ENCODE data around the gene ATG16L1. TPM values are rescaled to one million over a fixed set of nuclear protein-coding genes. Genes with fewer than 3 reads are reported as not detected.

ATG16L1 gene
- total and polyA plus RNA-seq, 9 of the 15 experiments (the other 6 are each of a cell fraction or from before 2014, with no cell fraction given), result 6.4 to 21.3 (median 17.2) TPM

Small RNA genes within 50 kb of the gene (small RNA-seq; reads per million reads assigned to genes)
- gene RN7SL32P (not detected), gene SCARNA5 (42.3 reads per million, percentile 98 among the genes with 10 or more reads in this experiment), gene SCARNA6 (39.5 reads per million, percentile 98 among the genes with 10 or more reads in this experiment)

Other genes starting within 250 kb of the ATG16L1 start
- not detected in 2 replicates for gene NGEF, start 238.4 kb upstream of the ATG16L1 start, total RNA-seq (2014; rRNA removed)
- gene NGEF, start 238.4 kb upstream of the ATG16L1 start, total RNA-seq (2014; rRNA removed; fragmentation: Illumina TruSeq; extraction: Trizol), result not detected in 2 replicates
- gene NGEF, start 238.4 kb upstream of the ATG16L1 start, total RNA-seq (2015; rRNA removed; fragmentation: Illumina TruSeq; extraction: Trizol), result not detected in 2 replicates
- gene NGEF, start 238.4 kb upstream of the ATG16L1 start, total RNA-seq (2021), result 0.09 and 0.11 TPM in 2 replicates
- gene NGEF, start 238.4 kb upstream of the ATG16L1 start, polyA plus RNA-seq (2011; rRNA removed), result 0.12 and 0.17 TPM in 2 replicates
- 0.07 TPM in 1 of 2 replicates, not detected in the other for gene NGEF, start 238.4 kb upstream of the ATG16L1 start, polyA plus RNA-seq (2014; fragmentation: Illumina TruSeq; extraction: Trizol)
- gene NGEF, start 238.4 kb upstream of the ATG16L1 start, polyA plus RNA-seq (2014; fragmentation: Nextera tagmentation; extraction: Ambion mirVana), result not detected
- 0.08 TPM in 1 of 2 replicates, not detected in the other for gene NGEF, start 238.4 kb upstream of the ATG16L1 start, polyA plus RNA-seq (2014; rRNA removed)
- gene NEU2, start 219.0 kb upstream of the ATG16L1 start, total RNA-seq (2014; rRNA removed), result not detected in 2 replicates
- not detected in 2 replicates for gene NEU2, start 219.0 kb upstream of the ATG16L1 start, total RNA-seq (2014; rRNA removed; fragmentation: Illumina TruSeq; extraction: Trizol)
- gene NEU2, start 219.0 kb upstream of the ATG16L1 start, total RNA-seq (2015; rRNA removed; fragmentation: Illumina TruSeq; extraction: Trizol), result not detected in 2 replicates
- not detected in 2 replicates for gene NEU2, start 219.0 kb upstream of the ATG16L1 start, total RNA-seq (2021)
- gene NEU2, start 219.0 kb upstream of the ATG16L1 start, polyA plus RNA-seq (2011; rRNA removed), result not detected in 2 replicates
- gene NEU2, start 219.0 kb upstream of the ATG16L1 start, polyA plus RNA-seq (2014; fragmentation: Illumina TruSeq; extraction: Trizol), result not detected in 2 replicates
- gene NEU2, start 219.0 kb upstream of the ATG16L1 start, polyA plus RNA-seq (2014; fragmentation: Nextera tagmentation; extraction: Ambion mirVana), result not detected
- not detected in 2 replicates for gene NEU2, start 219.0 kb upstream of the ATG16L1 start, polyA plus RNA-seq (2014; rRNA removed)
- gene INPP5D, start 191.3 kb upstream of the ATG16L1 start, total RNA-seq (2014; rRNA removed), result 1.9 and 3.1 TPM in 2 replicates
- 2.3 and 3.9 TPM in 2 replicates for gene INPP5D, start 191.3 kb upstream of the ATG16L1 start, total RNA-seq (2014; rRNA removed; fragmentation: Illumina TruSeq; extraction: Trizol)
- 4.5 and 6.2 TPM in 2 replicates for gene INPP5D, start 191.3 kb upstream of the ATG16L1 start, total RNA-seq (2015; rRNA removed; fragmentation: Illumina TruSeq; extraction: Trizol)
- gene INPP5D, start 191.3 kb upstream of the ATG16L1 start, total RNA-seq (2021), result 4.3 and 5.6 TPM in 2 replicates
- 0.78 and 9.7 TPM in 2 replicates for gene INPP5D, start 191.3 kb upstream of the ATG16L1 start, polyA plus RNA-seq (2011; rRNA removed)
- 3.7 and 4.2 TPM in 2 replicates for gene INPP5D, start 191.3 kb upstream of the ATG16L1 start, polyA plus RNA-seq (2014; fragmentation: Illumina TruSeq; extraction: Trizol)
- under 1 TPM; 0.55 to 0.63 TPM for gene INPP5D, start 191.3 kb upstream of the ATG16L1 start, polyA plus RNA-seq (2014; fragmentation: Nextera tagmentation; extraction: Ambion mirVana)
- 1.9 and 2.2 TPM in 2 replicates for gene INPP5D, start 191.3 kb upstream of the ATG16L1 start, polyA plus RNA-seq (2014; rRNA removed)
- gene SAG, start 56.1 kb downstream of the ATG16L1 start, total RNA-seq (2014; rRNA removed), result not detected in 2 replicates
- gene SAG, start 56.1 kb downstream of the ATG16L1 start, total RNA-seq (2014; rRNA removed; fragmentation: Illumina TruSeq; extraction: Trizol), result not detected in 2 replicates
- 0.04 TPM in 1 of 2 replicates, not detected in the other for gene SAG, start 56.1 kb downstream of the ATG16L1 start, total RNA-seq (2015; rRNA removed; fragmentation: Illumina TruSeq; extraction: Trizol)
- gene SAG, start 56.1 kb downstream of the ATG16L1 start, total RNA-seq (2021), result 0.64 TPM in 1 of 2 replicates, not detected in the other
- not detected in 2 replicates for gene SAG, start 56.1 kb downstream of the ATG16L1 start, polyA plus RNA-seq (2011; rRNA removed)
- not detected in 2 replicates for gene SAG, start 56.1 kb downstream of the ATG16L1 start, polyA plus RNA-seq (2014; fragmentation: Illumina TruSeq; extraction: Trizol)
- gene SAG, start 56.1 kb downstream of the ATG16L1 start, polyA plus RNA-seq (2014; fragmentation: Nextera tagmentation; extraction: Ambion mirVana), result under 1 TPM; 0.06 to 0.56 TPM
- gene SAG, start 56.1 kb downstream of the ATG16L1 start, polyA plus RNA-seq (2014; rRNA removed), result not detected in 2 replicates
- 7.9 and 11.1 TPM in 2 replicates for gene DGKD, start 102.8 kb downstream of the ATG16L1 start, total RNA-seq (2014; rRNA removed)
- 10.6 and 13.4 TPM in 2 replicates for gene DGKD, start 102.8 kb downstream of the ATG16L1 start, total RNA-seq (2014; rRNA removed; fragmentation: Illumina TruSeq; extraction: Trizol)
- 9.4 and 9.5 TPM in 2 replicates for gene DGKD, start 102.8 kb downstream of the ATG16L1 start, total RNA-seq (2015; rRNA removed; fragmentation: Illumina TruSeq; extraction: Trizol)
- gene DGKD, start 102.8 kb downstream of the ATG16L1 start, total RNA-seq (2021), result 22.8 and 29.5 TPM in 2 replicates
- 18.5 and 21.9 TPM in 2 replicates for gene DGKD, start 102.8 kb downstream of the ATG16L1 start, polyA plus RNA-seq (2011; rRNA removed)
- 13.8 and 15.4 TPM in 2 replicates for gene DGKD, start 102.8 kb downstream of the ATG16L1 start, polyA plus RNA-seq (2014; fragmentation: Illumina TruSeq; extraction: Trizol)
- under 1 TPM; 0.52 to 0.66 TPM for gene DGKD, start 102.8 kb downstream of the ATG16L1 start, polyA plus RNA-seq (2014; fragmentation: Nextera tagmentation; extraction: Ambion mirVana)
- gene DGKD, start 102.8 kb downstream of the ATG16L1 start, polyA plus RNA-seq (2014; rRNA removed), result 18.2 and 18.6 TPM in 2 replicates

Data from K562 (cell line).